K562 (cell line): ENCODE results near the gene CERS2. TPM values are rescaled to one million over a fixed set of nuclear protein-coding genes. Genes with fewer than 3 reads are reported as not detected.

Experiments used
- CHAMP1 ChIP-seq: fragments of 450-650 bp; IDR thresholded peaks from 2 replicates; pipeline ENCODE4 v1.6.1; 2016; ENCODE audit warnings: mild to moderate bottlenecking
- CHD7 ChIP-seq: fragments of 200-600 bp; sonication (generic); IDR thresholded peaks from one replicate; pipeline ENCODE4 v1.6.1; 2012; ENCODE audit warnings: mild to moderate bottlenecking, low read depth, low read length, inconsistent platforms
- ETS1 ChIP-seq: conservative IDR thresholded peaks from 2 replicates; pipeline ENCODE4 v1.6.1; 2011; ENCODE audit warnings: low read depth, mild to moderate bottlenecking, low read length; ENCODE audit not compliant: control insufficient read depth
- FOSL1 ChIP-seq: fragments of 200-800 bp; sonication (Bioruptor generic); conservative IDR thresholded peaks from 2 replicates; pipeline ENCODE4 v1.6.1; 2016; ENCODE audit warnings: missing genetic modification characterization, missing compliant biosample characterization
- GTF2B ChIP-seq: IDR thresholded peaks from 2 replicates; pipeline ENCODE4 v1.6.1; 2011; ENCODE audit not compliant: insufficient read length; ENCODE audit errors: extremely low read depth
- POLR2G ChIP-seq: fragments of 200-400 bp; formaldehyde crosslinking; IDR thresholded peaks from 2 replicates; pipeline ENCODE4 v1.6.1; 2017; ENCODE audit warnings: low read depth, mild to moderate bottlenecking, antibody characterized with exemption, low read length, moderate library complexity
- SMAD3 ChIP-seq: fragments of 450-650 bp; formaldehyde crosslinking; conservative IDR thresholded peaks from 2 replicates; pipeline ENCODE4 v1.4.0; 2020; ENCODE audit warnings: mild to moderate bottlenecking
- SNAPC5 ChIP-seq: fragments of 250-450 bp; sonication (Bioruptor Pico); IDR thresholded peaks from 2 replicates; pipeline ENCODE4 v1.8.0; 2021; ENCODE audit warnings: moderate library complexity, mild to moderate bottlenecking, inconsistent platforms
- polyA plus RNA-seq, 8 experiments: library from polyadenylated mRNA; depleted of rRNA in 4 of 8; stranded (reverse) in 5 of 8; unstranded in 3 of 8; fragments of >200 nt; fragmentation: Nextera tagmentation in 2 of 8; fragmentation: Illumina TruSeq in 1 of 8; extraction: Ambion mirVana in 2 of 8; extraction: Trizol in 1 of 8; gene quantifications; 2 replicates each; pipeline versions ENCODE4 v1.2.1 to v1.2.3, GENCODE V29; 2011 to 2014; ENCODE audit warnings: inconsistent platforms in 1 of 8, missing spikeins in 1 of 8
- total RNA-seq, 7 experiments: library from RNA; depleted of rRNA in 6 of 7; stranded (reverse); fragments of >200 nt in 6 of 7; fragmentation: Illumina TruSeq in 2 of 7; extraction: Trizol in 2 of 7; gene quantifications; 2 replicates each; pipeline versions ENCODE4 v1.2.1 to v1.2.3, GENCODE V29; 2011 to 2021; ENCODE audit warnings: low replicate concordance in 1 of 7

Gene CERS2
- total and polyA plus RNA-seq, 9 of the 15 experiments (the other 6 are each of a cell fraction or from before 2014, with no cell fraction given): 23.4 to 295 (median 132) TPM

- TF ChIP-seq CHD7 (no peak), ETS1 (0 out of 2 replicates have a peak, but pooled peaks have one; percentile 28), FOSL1 (tag) (peak; percentile 87), GTF2B (no peak), SNAPC5 (CRISPR knock-in tag) (no peak), CHAMP1 (no peak), SMAD3 (CRISPR knock-in tag) (no peak), POLR2G (peak; percentile 63)
Measured at GRCh38 chr1:150976879-150977694, 2.5 kb upstream of the CERS2 start (continued).
